DND-41 (cell line): ENCODE measurements around the gene MID2.
"Not testable (repeated sequence)": the region's sequence is repeated elsewhere in the genome, so short reads cannot be mapped to it uniquely, and the experiment has no call there.

Experiments
- ATAC-seq: fragments of 200-7000 bp; cut with Tn5 transposase; 3 replicates; pipeline ENCODE4 v1.9.1; 2021; ENCODE audit warnings: low read depth; ENCODE audit not compliant: insufficient read depth
- DNase-seq: peaks from one replicate; pipeline ENCODE4 v3.0.0-alpha.2; 2020
- H2AFZ ChIP-seq: 2 replicates; pipeline ENCODE4 v1.6.0; 2012; ENCODE audit warnings: low read depth, low read length
- H3K27ac ChIP-seq: 2 replicates; pipeline ENCODE4 v1.5.1; 2012; ENCODE audit warnings: low read length, inconsistent platforms
- H3K27me3 ChIP-seq: fragments of 200-600 bp; sonication (generic); 2 replicates; pipeline ENCODE4 v1.6.0; 2012; ENCODE audit warnings: low read length, mild to moderate bottlenecking, inconsistent platforms; ENCODE audit not compliant: insufficient read depth, poor library complexity
- H3K36me3 ChIP-seq: 2 replicates; pipeline ENCODE4 v1.5.1; 2012; ENCODE audit warnings: low read length, inconsistent platforms; ENCODE audit not compliant: insufficient read depth
- H3K4me1 ChIP-seq: 2 replicates; pipeline ENCODE4 v1.5.1; 2012; ENCODE audit warnings: mild to moderate bottlenecking, low read length; ENCODE audit not compliant: insufficient read depth
- H3K4me2 ChIP-seq: 2 replicates; pipeline ENCODE4 v1.6.0; 2012; ENCODE audit warnings: mild to moderate bottlenecking, moderate library complexity, low read length, inconsistent platforms; ENCODE audit not compliant: insufficient read depth
- H3K4me3 ChIP-seq, 2 experiments: fragments of 200-600 bp in 1 of 2; shearing (Covaris generic) in 1 of 2; 2 replicates each; pipeline ENCODE4 v1.5.1; 2012 to 2016; ENCODE audit warnings: inconsistent platforms in 2 of 2, low read length in 2 of 2, mild to moderate bottlenecking in 2 of 2, low read depth in 1 of 2, moderate library complexity in 1 of 2
- H3K79me2 ChIP-seq: 2 replicates; pipeline ENCODE4 v1.6.0; 2012; ENCODE audit warnings: low read length, inconsistent platforms; ENCODE audit not compliant: insufficient read depth
- H3K9ac ChIP-seq: 2 replicates; pipeline ENCODE4 v1.6.0; 2012; ENCODE audit warnings: low read depth, mild to moderate bottlenecking, inconsistent platforms, low read length, moderate library complexity
- H3K9me3 ChIP-seq: 2 replicates; pipeline ENCODE4 v1.5.1; 2012; ENCODE audit warnings: low read length, moderate library complexity, mild to moderate bottlenecking, inconsistent platforms; ENCODE audit not compliant: insufficient read depth, severe bottlenecking
- H4K20me1 ChIP-seq: 2 replicates; pipeline ENCODE4 v1.6.0; 2012; ENCODE audit warnings: low read length; ENCODE audit not compliant: insufficient read depth
- CTCF ChIP-seq: IDR thresholded peaks from 2 replicates; pipeline ENCODE4 v1.5.1; 2012; ENCODE audit warnings: borderline replicate concordance, low read length, moderate library complexity, mild to moderate bottlenecking; ENCODE audit not compliant: poor library complexity, severe bottlenecking; ENCODE audit errors: extremely low read depth
- EZH2 ChIP-seq: IDR thresholded peaks from 3 replicates; pipeline ENCODE4 v1.6.1; 2012; ENCODE audit warnings: borderline replicate concordance, low read depth, mild to moderate bottlenecking, moderate library complexity, low read length, inconsistent platforms; ENCODE audit not compliant: severe bottlenecking

Gene MID2

GRCh38 chrX:107935664-107936433, 110.2 kb downstream of the MID2 start:
- H3K27ac ChIP-seq = no peak overlapping the region
- no peak overlapping the region for H3K4me2 ChIP-seq
- no peak overlapping the region for H2AFZ ChIP-seq
- H3K9ac ChIP-seq = no peak overlapping the region
- H3K4me3 ChIP-seq = no peak overlapping the region
- no peaks in the 10 kb centered on the region for H3K36me3 ChIP-seq
- H3K27me3 ChIP-seq = no peaks in the 10 kb centered on the region
- no peaks in the 10 kb centered on the region for H3K9me3 ChIP-seq
- no peak for DNase-seq
- no peak for ATAC-seq
- H3K79me2 ChIP-seq = no peaks in the 10 kb centered on the region
- no peak for TF ChIP-seq EZH2
- TF ChIP-seq CTCF = no peak
- H3K4me1 ChIP-seq = no peaks in the 10 kb centered on the region
- H4K20me1 ChIP-seq = no peaks in the 10 kb centered on the region

- Histone ChIP-seq H3K79me2 (no peaks in the 10 kb centered on the region), H3K9me3 (no peaks in the 10 kb centered on the region), H3K9ac (no peak overlapping the region), H3K27me3 (no peaks in the 10 kb centered on the region), H3K4me1 (no peaks in the 10 kb centered on the region), H4K20me1 (no peaks in the 10 kb centered on the region), H2AFZ (no peak overlapping the region), H3K36me3 (no peaks in the 10 kb centered on the region), H3K4me3 (no peak overlapping the region), H3K27ac (no peak overlapping the region), H3K4me2 (no peak overlapping the region)
- DNase-seq (no peak), ATAC-seq (no peak)
- TF ChIP-seq EZH2 (no peak), CTCF (no peak)
Observed at GRCh38 chrX:107936434-107936730, 110.7 kb downstream of the MID2 start.

- DNase-seq = no peak
Observed at GRCh38 chrX:107940095-107940494, 114.4 kb downstream of the MID2 start.

GRCh38 chrX:107955337-107955736, 129.7 kb downstream of the MID2 start:
- not testable (repeated sequence) for H3K79me2 ChIP-seq, H3K36me3 ChIP-seq, H4K20me1 ChIP-seq, DNase-seq, ATAC-seq, H3K4me1 ChIP-seq, H3K4me3 ChIP-seq, H3K27ac ChIP-seq, H3K4me2 ChIP-seq, H3K9ac ChIP-seq, H3K9me3 ChIP-seq, H3K27me3 ChIP-seq, H2AFZ ChIP-seq

More at GRCh38 chrX:107940095-107940494, 114.4 kb downstream of the MID2 start:
- H3K79me2 ChIP-seq = no peaks in the 10 kb centered on the region
- H3K4me1 ChIP-seq = no peaks in the 10 kb centered on the region
- no peak overlapping the region for H2AFZ ChIP-seq
- no peaks in the 10 kb centered on the region for H3K36me3 ChIP-seq
- H3K27ac ChIP-seq = no peak overlapping the region
- no peaks in the 10 kb centered on the region for H3K9me3 ChIP-seq
- H3K4me2 ChIP-seq = no peak overlapping the region
- no peaks in the 10 kb centered on the region for H4K20me1 ChIP-seq
- H3K27me3 ChIP-seq = no peaks in the 10 kb centered on the region
- no peak overlapping the region for H3K9ac ChIP-seq
- TF ChIP-seq EZH2 = no peak
- TF ChIP-seq CTCF = no peak
- ATAC-seq = no peak
- H3K4me3 ChIP-seq = no peak overlapping the region
